IPS DF 4.7 (cell line): ENCODE measurements around the gene CHKB.
"Not testable (repeated sequence)": the region's sequence is repeated elsewhere in the genome, so short reads cannot be mapped to it uniquely, and the experiment has no call there.

Experiments used
- DNase-seq: peaks from one replicate; pipeline ENCODE4 v3.0.0-alpha.2; 2013; ENCODE audit warnings: low spot score; ENCODE audit errors: extremely low read depth

Gene CHKB, protein sequence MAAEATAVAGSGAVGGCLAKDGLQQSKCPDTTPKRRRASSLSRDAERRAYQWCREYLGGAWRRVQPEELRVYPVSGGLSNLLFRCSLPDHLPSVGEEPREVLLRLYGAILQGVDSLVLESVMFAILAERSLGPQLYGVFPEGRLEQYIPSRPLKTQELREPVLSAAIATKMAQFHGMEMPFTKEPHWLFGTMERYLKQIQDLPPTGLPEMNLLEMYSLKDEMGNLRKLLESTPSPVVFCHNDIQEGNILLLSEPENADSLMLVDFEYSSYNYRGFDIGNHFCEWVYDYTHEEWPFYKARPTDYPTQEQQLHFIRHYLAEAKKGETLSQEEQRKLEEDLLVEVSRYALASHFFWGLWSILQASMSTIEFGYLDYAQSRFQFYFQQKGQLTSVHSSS

DNA sequence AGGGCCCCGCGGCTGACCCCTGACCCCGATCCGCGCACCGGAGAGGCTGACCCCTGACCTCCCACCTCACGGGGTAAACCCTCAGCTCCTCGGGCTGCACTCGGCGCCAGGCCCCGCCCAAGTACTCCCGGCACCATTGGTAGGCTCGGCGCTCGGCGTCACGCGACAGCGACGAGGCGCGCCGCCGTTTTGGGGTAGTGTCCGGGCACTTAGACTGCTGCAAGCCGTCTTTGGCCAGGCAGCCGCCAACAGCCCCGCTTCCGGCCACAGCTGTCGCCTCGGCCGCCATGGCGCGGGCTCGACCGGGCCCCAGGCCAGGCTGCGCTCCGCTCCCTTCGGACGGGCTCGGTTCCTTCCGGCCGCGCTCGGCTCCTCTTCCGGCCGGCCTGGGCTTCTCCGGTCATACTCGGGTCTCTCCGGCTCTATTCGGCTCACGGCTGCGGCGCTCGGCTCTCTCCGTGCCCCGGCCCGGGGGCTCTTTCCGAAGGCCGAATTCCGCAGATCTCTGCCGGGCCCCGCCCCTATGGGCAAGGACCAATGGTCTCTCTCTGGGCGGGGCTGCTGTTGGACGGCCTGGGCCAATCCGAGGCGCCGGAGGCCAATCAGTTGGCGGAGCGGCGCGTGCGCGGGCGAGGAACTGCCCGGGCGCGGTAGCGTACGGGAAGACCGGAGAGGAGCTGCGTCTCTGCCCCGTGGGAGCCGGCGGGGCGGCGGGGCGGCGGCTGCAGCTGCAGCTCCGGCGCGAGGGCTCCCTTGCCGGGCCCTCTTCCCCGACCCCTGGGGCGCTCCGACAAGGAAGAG, at the start of gene CHKB:
Gene CHKB (minus strand): TSS at position 357 of the 801 bp plus-strand sequence. CDS start 68 bp downstream, at position 289.
- DNase-seq: peak; percentile 62

DNA sequence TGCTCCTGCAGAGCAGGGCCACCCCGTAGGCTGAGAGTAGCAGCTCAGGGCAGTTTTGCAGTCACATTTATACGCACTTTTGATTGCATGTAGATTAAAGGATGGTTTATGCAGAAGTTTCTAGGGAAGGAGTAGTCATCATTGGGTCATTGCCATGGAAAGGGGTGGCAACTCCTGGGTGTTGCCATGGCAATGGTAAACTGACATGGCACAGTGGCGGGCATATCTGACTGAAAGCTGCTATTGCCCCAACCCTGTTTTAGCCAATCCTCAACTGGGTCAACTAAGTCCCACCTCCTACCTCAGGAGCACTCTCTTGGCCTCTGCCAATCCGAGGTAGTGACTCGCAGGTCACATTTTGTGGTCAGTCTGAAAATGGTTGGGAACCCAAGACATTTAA, 47.7 kb upstream of the CHKB start:
- DNase-seq: no peak

DNA sequence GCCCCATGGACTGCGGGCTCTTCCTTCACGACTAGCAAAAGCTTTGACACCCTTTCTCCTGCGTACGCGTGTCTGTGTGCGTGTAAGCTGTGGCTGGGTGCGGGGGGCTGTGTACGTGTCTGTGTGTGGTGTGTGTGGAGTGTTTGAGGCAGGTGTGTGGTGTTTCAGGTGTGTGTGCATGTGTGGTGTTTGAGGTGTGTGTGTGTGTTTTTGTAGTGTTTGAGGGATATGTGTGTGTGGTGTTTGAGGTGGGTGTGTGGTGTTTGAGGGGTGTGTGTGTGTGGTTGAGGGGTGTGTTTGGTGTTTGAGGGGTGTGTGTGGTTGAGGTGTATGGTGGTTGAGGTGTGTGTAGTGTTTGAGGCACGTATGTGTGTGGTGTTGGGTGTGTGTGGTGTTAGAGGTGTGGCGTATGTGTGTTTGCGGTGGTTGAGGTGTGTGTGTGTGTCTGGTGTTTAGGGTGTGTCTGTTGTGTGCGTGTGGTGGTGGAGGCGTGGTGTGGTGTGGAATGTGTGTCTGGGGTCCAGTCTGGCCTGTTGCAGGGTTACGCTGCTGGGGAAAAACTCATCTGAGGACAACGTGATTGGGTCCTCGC, 46.0 kb upstream of the CHKB start:
- no peak for DNase-seq

DNA sequence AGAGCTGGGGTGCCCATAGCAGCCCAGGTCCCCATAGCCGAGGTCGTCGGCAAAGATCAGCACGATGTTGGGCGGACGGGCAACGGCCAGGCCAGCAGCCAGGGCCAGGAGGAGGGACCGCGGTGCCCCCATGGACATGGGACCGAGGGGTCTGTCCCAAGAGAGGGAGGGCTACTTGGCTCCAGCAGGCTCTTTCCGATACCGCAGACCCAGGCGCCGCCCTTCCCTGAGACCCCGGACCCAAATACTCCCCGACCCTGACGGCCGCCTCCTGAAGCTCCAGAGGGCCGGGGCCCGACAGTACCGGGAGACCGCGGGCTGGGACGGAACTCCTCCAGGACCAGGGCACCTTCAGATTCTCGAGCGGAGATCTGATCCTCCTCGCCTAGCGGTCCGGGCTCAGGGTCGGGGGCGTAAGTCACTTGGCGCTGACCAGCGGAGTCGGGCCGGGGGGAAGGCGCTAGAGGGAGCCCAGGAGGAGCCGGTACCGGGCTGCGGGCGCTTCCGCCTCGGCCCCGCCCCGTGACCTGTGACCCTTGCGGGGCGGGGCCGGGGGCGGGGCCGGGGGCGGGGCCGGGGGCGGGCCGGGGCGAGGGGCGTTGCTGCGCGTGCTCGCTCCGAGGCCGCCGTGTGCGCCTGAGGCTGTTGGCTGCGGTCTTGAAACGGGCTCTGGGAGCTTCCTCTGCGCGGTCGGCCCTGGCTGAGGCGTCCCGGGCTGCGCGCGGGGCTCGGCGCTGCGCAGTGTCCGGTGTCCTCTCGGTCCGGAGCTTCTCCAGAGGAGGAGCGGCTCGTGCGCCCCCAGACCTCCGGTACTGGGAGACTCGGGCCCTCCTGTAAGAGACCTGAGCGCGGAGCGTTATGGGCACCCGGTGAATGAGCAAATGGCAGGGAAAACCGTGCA, 45.2 kb upstream of the CHKB start, which contains the start of gene ARSA:
Gene ARSA (minus strand): TSS at position 511 of the 901 bp plus-strand sequence. CDS start 373 bp downstream, at position 138.
- DNase-seq: no peak

DNA sequence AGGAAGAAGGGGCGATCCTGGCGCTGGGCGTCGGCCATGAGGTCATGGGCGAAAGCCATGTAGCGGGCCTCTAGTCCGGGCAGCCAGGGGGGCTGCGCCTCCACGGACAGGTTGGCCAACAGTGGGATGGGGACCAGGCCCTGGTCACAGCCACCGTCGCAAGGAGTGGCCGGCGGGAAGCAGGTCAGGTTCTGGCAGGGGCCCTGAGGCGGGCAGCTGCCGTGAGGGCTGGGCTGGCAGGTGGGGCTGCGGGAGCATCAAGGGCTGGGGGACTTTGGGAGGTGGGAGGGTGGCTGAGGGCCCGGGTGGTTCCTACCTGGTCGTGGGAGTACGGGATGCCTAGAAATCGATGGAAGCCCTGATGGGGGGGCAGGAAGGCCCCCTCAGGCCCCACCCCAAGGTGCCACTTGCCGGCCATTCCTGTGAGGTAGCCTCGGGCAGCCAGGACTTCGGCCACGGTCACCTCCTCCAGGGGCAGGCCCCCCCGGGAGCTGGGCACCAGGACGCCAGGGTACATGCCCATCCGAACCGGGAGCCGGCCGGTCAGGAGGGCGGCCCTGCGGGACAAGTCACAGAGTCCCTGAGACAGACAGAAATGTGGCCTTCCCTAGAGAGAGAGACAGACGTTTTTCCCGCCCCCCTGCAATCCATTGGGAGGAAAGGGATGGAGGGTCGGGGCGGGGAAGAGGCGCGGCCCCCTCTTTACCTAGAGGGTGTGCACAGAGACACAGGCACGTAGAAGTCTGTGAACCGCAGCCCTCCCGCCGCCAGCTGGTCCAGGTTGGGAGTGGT, 44.4 kb upstream of the CHKB start:
- no peak for DNase-seq

DNA sequence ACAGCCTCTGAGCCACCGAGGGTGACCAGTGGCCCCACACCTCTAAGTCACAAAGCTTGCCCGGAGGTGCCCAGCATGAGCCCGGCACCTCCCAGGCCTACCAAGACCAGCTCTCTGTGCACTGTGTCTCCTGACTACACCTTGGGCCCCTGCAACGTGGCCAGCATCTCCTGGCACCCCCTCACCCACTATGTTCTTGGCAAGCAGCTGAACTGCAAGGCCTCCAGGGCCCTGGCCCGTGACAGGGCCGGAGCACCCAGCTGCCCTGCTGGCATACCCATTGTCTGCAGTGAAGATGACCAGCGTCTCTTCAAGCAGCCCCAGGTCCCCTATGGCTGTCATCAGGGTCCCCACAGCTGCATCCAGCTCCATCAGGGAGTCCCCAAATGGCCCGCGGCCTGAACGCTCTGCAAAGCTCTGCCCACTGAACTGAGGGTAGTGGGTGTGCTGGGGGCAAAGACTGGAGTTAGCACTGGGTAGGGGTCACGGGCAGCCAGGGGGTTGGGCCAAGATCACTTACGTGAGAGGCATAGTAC, 43.7 kb upstream of the CHKB start:
- DNase-seq: no peak

DNA sequence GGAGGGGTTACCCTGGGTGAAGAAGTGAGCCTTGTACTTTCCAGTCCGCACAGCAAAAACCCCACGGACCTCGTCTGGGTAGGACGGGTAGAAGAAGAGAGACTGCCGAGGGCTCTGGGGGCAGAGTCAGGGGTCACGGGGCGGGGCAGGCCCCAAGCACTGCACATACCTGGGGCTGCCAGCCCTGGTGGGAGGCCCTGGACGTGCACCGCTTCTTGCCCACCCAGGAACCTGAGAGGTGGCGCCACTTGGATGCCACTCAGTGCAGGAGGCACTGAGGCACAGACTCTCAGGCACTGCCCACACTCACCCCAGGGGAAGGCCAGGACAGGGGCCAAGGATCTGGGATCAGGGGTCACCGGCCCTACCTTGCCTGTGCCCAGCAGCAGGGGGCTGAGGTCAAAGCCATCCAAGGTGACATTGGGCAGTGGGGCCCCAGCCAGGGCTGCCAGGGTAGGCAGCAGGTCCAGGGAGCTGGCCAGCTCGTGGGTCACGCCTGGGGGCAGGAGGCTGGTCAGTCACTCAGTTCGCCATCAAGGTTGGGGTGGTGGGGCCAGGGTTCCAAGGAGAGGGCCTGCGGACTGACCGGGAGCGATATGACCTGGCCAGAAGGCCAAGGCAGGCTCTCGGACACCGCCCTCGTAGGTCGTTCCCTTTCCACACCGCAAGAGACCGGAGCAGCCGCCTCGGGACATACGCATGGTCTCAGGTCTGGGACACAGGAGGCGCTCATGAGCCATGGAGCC, 43.1 kb upstream of the CHKB start:
- no peak for DNase-seq

DNA sequence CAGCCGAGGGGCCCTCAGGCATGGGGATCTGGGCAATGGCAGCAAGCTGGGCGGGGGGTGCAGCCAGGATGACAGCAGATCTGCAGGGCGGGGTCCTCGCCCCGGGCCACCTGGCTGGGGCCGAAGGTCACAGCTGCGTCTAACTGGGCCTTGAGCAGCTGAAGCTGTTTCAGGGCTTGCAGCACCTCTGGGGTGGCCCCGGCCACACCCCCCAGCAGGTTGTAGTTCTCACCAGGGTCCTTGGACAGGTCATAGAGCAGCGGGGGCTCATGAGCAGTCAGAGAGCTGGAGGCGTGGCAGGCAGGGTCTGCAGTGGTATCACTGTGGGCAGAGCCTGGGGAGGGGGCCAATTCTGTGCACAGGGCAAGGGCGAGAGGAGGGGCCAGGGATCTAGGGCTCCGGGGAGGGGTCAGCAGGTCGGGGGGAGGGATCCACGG, 42.5 kb upstream of the CHKB start:
- no peak for DNase-seq

DNA sequence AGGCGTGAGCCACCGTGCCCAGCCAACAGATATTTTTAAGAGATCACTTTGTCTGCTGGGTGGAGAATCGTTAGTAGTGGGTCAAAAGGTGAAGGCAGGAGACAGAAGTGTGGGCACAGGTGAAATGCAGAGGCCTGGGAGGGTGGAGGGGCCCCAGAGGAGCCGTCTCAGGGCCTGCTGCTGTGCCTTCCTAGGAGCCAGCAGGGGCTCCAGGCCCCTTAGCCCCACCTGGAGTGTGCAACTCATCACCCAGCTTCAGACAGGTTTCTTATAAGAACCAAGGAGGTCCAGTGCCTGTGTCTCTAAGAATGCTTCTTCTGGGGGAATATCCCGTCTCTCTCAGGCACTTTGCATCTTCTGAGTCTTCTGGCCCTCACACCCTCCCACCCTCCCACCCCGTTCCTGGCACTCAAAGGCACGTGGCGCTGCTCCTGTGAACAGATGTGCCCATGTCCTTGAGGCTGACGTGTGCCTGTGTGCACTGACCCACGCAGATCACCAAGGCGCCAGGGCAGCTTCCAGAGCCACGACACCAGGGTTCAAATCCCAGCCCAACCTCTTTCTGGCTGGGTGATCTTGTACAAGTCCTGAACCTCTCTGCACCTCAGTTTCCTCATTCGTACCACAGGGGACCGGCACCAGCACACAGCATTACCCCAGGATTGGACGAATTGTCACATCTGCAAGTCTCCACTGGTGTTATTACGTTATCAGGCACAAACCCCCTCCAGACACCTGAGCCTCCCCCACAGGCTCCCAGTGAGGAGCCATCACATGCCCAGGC, 41.9 kb upstream of the CHKB start:
- no peak for DNase-seq

DNA sequence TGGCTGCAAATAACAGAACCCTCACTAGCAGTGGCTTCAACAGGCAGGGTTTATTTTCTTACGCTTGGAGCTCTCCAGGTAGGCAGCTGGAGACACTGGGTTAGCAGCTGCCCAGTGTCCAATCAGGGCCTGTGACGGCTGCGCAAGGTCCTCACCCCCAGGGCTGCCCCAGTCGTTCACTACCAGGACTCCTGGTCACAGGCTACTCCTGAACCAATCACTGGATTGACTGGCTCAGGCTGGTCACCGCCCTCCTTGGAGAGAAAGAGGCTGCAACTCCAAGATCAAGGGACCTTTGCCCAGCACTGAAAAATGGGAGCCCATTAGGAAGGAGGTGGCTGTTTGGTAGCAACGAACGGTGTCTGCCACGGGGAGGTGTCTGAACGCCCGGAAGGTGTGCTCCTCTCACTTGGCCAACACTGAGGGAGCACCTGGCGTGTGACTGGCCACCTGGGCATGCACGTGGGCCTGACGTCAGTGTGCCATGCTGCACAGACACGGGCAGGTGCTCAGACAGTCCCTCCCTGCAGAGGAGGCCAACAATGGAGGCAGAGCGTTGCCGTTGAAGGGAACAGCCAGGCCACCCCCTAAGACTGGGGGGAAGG, 40.2 kb upstream of the CHKB start:
- no peak for DNase-seq

DNA sequence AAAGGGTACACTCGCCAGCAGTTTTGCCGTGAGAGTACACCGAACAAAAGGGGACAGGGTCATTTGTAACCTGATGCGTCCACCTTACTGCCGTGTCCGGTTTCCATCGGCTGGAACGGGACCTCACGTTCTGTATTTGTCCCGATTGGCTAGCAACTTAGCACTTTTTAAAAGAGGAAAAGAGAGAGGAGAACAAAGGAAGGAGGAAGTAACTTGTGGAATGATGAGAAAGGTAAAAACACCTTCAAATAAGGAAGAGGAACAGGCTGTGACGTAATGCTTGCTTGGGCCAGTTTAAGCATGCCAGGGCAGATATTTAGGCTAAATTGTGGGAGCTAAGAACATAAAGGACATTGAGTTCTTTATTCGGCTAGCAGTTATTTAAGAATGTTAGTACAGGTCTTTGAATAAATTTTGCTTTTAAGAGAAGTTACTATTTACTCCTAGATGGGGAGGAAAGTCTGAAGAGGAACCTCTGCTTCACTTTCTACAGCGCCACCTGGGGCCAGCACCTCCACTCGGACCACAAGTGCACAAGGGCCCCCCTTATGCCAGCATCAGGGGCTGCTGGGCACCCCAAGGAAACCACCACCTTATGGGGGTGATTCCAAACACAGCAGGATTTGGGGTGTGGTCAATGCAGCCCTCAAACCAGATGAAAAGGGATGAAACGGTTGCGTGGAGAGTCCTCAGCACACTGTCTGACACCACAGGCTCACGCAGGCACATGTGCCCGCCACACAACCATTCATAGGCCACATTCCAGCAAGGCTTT, 39.5 kb upstream of the CHKB start:
- no peak for DNase-seq

DNA sequence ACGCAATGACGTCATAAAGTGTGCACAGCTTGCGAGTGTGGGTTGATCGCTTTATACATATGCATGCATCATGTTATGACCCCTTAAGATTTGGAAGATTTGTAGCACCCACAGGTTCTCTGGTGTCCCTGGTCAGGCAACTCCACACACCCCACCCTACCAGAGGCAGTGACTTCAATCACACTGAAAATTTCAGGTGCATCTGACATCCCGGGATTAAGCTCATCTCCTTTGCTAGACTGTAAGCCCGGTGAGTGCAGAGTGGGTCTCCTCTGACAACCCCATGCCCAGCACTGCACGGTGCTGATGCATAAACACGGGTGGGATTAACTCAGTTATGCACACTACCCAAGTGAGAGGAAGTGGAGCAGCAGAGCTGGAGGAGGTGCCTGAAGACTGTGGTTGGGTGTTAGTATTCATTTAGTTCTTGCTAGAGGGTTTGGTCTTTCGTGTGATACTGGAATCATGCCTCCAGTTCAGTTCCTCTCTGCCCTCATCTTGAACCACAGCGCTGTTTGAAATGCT, 38.8 kb upstream of the CHKB start:
- no peak for DNase-seq

DNA sequence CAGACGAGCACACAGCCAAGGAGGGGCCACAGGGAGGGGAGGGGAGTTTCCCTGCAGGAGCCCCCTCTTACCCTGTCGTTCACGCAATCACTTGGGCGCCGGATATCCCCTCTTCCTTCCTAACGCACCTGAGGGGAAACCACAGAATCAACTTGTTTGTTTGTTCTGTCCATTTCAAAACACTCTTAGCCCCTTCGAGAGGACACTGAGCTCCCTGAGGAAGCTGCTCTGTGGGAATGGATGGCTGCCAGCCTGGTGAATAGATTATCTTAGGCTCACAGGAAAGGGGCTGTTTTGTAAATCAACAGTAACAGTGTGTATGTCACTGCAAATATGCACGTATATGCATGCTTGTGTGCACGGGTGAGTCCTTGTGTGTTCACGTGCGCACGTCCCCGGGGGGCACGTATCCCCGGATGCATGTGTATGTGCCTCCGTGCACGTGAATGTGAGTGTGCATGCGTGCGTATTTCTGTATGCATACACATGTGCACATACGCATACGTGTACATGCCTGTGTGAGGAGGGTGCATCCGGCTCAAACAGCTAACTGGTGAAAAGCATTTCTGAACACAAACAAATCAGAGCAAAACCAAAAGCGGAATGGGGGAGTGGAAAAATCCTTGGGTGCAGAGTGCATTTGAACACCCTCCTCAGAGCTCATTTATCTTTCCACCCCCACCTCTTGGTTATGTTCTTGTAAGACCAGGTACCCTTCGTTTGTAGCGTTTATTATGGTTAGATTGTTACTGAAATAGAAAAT, 38.1 kb upstream of the CHKB start:
- DNase-seq: peak; percentile 64

DNA sequence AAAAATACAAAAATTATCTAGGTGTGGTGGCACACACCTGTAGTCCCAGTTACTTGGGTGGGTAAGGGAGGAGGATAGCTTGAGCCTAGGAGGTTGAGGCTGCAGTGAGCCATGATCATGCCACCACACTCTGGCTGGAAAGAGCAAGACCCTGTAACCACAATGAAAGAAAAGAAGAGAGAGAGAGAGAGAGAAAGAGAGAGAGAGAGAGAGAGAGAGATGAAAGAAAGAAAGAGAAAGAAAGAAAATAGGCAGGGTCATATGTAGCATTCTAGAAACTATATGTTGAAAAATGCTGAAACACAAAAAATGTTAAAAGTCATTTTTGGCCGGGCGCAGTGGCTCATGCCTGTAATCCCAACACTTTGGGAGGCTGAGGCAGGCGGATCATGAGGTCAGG, 31.6 kb upstream of the CHKB start:
- not testable (repeated sequence) for DNase-seq

DNA sequence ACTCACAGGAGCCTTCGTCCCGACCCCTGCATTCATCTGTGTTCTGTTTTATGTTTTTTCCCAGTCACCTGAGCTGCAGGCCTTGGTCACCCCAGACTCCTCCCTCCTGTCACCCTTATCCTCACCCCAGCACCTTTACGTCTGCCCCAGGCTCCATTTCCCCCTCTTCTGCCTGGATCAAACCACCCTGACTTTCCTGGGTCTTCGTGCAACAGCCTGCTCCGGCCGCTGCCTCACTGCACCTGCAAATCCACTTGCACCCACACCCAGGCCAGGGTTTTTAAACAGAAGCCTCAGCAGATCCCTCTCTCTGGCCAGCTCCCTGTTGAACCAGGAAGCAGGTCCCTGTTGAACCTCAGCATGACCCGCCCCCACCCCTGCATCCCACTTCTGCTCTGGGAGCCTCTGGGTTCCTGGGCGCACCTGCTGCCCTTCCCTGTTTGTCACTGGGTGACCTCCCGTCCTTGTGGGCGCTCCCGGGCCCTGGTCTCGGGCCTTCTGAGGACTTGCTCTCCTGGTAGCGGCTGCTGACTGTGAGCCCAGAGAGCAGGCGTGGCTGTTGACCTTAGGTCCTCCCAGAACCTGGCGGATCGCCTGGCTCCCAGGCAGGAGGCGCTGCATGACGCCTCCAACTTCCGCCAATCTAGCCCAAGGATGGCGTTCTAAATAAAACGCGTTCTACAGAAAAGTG, 30.8 kb upstream of the CHKB start:
- no peak for DNase-seq
